Adrenal gland (tissue), 12 donors: ENCODE data around the gene SEZ6. TPM values are rescaled to one million over a fixed set of nuclear protein-coding genes. Genes with fewer than 3 reads are reported as not detected.

Source experiments
- DNase-seq, 7 donors: peaks; one replicate each; pipeline ENCODE4 v3.0.0-alpha.2; 2019 to 2020
- H3K27ac ChIP-seq, 5 donors: fragments of 200-600 bp; sonication (generic) in 4 of 5; 1 replicate in 3 of 5; 2 replicates in 2 of 5; pipeline versions ENCODE4 v1.5.1 to v1.8.0; 2016 to 2020; ENCODE audit warnings: mild to moderate bottlenecking in 1 of 5
- H3K27me3 ChIP-seq: fragments of 200-600 bp; 2 replicates; pipeline ENCODE4 v1.8.0; 2021
- H3K36me3 ChIP-seq, 2 donors: fragments of 200-600 bp; replicated peaks in 1 of 2; 1 replicate in 1 of 2; 2 replicates in 1 of 2; pipeline versions ENCODE4 v1.5.1 to v1.8.0; 2018 to 2022
- H3K4me1 ChIP-seq, 2 donors: fragments of 200-600 bp; replicated peaks in 1 of 2; 1 replicate in 1 of 2; 2 replicates in 1 of 2; pipeline versions ENCODE4 v1.5.1 to v1.8.0; 2018 to 2021
- H3K4me3 ChIP-seq, 4 donors: fragments of 200-600 bp; sonication (generic) in 3 of 4; one replicate each; pipeline ENCODE4 v1.5.1; 2016 to 2018
- H3K9me3 ChIP-seq, 3 donors: fragments of 200-600 bp; sonication (generic) in 1 of 3; replicated peaks in 1 of 3; 1 replicate in 2 of 3; 2 replicates in 1 of 3; pipeline versions ENCODE4 v1.5.1 to v1.8.0; 2016 to 2021
- CTCF ChIP-seq, 6 experiments: fragments of 450-650 bp in 4 of 6; fragments of 200-600 bp in 2 of 6; sonication (generic) in 1 of 6; IDR thresholded peaks; 1 replicate in 5 of 6; 2 replicates in 1 of 6; pipeline versions ENCODE4 v1.5.1 to v1.8.0; 2016 to 2021; ENCODE audit warnings: antibody characterized with exemption in 6 of 6, mild to moderate bottlenecking in 2 of 6, moderate library complexity in 1 of 6
- POLR2A ChIP-seq, 2 donors: fragments of 450-650 bp; IDR thresholded peaks; one replicate each; pipeline ENCODE4 v1.6.1; 2017; ENCODE audit warnings: antibody characterized with exemption in 2 of 2, mild to moderate bottlenecking in 2 of 2, moderate library complexity in 1 of 2
- WGBS, 4 donors: extraction: QIAGEN DNeasy Blood & Tissue Kit in 2 of 4; methylation state at CpG; one replicate each; pipeline versions ENCODE4 v1.1.5 to v1.1.7; 2013 to 2017; 5-methylcytosine and 5-hydroxymethylcytosine counted together
- intact Hi-C, 2 donors: fragments of 100-400 bp; cut with DNase I; formaldehyde crosslinking; loops; one replicate each; pipeline versions ENCODE4 v1.14.1 to v1.15.0; 2022 to 2023
- polyA plus RNA-seq, 3 donors: library from polyadenylated mRNA; stranded (reverse); fragments of 200-250 nt in 2 of 3; fragments of 350-450 nt in 1 of 3; fragmentation: Illumina TruSeq in 1 of 3; extraction: RNeasy Lipid Tissue Mini Kit (QIAGEN cat#74804) in 1 of 3; gene quantifications; one replicate each; pipeline ENCODE4 v1.2.3, GENCODE V29; 2013 to 2014
- total RNA-seq, 9 donors: library from RNA; depleted of rRNA in 4 of 9; stranded (reverse); fragments of >200 nt in 4 of 9; fragments of 120-200 nt in 1 of 9; fragmentation: NEBNext Ultra II Directional in 1 of 9; extraction: Animal tissue kit (Norgen Biotek cat#: 25700) in 1 of 9; gene quantifications; one replicate each; pipeline versions ENCODE4 v1.1.0 to v1.2.4, GENCODE V29; 2013 to 2023
- donor health status: healthy with polysubstance abuse.
- donor health status: Bipolar disorder and iron deficiency.
- donor health status: DM: yes; HTN: yes; CAD: no.
- donor health status: DM: no; HTN: no; CAD: no.
- donor health status: DM: no; HTN: no; CAD: no.
- donor health status: DM: yes; HTN: yes; CAD: no.

Gene SEZ6
- total and polyA plus RNA-seq, 12 donors = 0.11 to 1.0 (median 0.33) TPM; not detected in 6

- H3K27me3 ChIP-seq = no peaks in the 10 kb centered on the region
- TF ChIP-seq CTCF (IDR thresholded peaks at IDR 0.05) (no peak), POLR2A (IDR thresholded peaks at IDR 0.05) (no peak)
Observed at GRCh38 chr17:29046473-29046839, 40.6 kb upstream of the SEZ6 start.

GRCh38 chr17:29045734-29046472 lies 40.1 kb upstream of the SEZ6 start:
- intact Hi-C loops = no loop called here
- TF ChIP-seq CTCF (IDR thresholded peaks at IDR 0.05) (no peak), POLR2A (IDR thresholded peaks at IDR 0.05) (no peak)
- no peak for DNase-seq
- Histone ChIP-seq H3K27ac (no peak overlapping the region), H3K36me3 (no peaks in the 10 kb centered on the region), H3K4me3 (no peak overlapping the region), H3K27me3 (no peaks in the 10 kb centered on the region), H3K9me3 (no peaks in the 10 kb centered on the region), H3K4me1 (peaks cover 17 to 31% of the 10 kb centered on the region in 2 donors)
- 56 to 65% (median 61%) methylated on average over 7 of the region's 7 CpGs for WGBS, 4 donors

More at GRCh38 chr17:29046473-29046839, 40.6 kb upstream of the SEZ6 start:
- Histone ChIP-seq H3K27ac (no peak overlapping the region), H3K9me3 (no peaks in the 10 kb centered on the region), H3K36me3 (no peaks in the 10 kb centered on the region), H3K4me1 (peaks cover 17 to 31% of the 10 kb centered on the region in 2 donors), H3K4me3 (no peak overlapping the region)
- WGBS, 4 donors = 78 to 87% (median 86%) methylated on average over 5 of the region's 5 CpGs
- intact Hi-C loops = no loop called here
- no peak for DNase-seq

- intact Hi-C loops = no loop called here
- no peak for DNase-seq
- Histone ChIP-seq H3K27me3 (no peaks in the 10 kb centered on the region), H3K9me3 (no peaks in the 10 kb centered on the region), H3K27ac (no peak overlapping the region), H3K4me3 (no peak overlapping the region), H3K36me3 (no peaks in the 10 kb centered on the region), H3K4me1 (peaks cover 17 to 31% of the 10 kb centered on the region in 2 donors)
- WGBS, 4 donors = 92 to 100% (median 97%) methylated on average over 2 to 4 of the region's 4 CpGs
- TF ChIP-seq POLR2A (IDR thresholded peaks at IDR 0.05) (no peak), CTCF (IDR thresholded peaks at IDR 0.05) (no peak)
Observed at GRCh38 chr17:29045026-29045425, 39.2 kb upstream of the SEZ6 start.

- Histone ChIP-seq H3K9me3 (no peaks in the 10 kb centered on the region), H3K27me3 (no peaks in the 10 kb centered on the region), H3K36me3 (no peaks in the 10 kb centered on the region), H3K4me1 (peaks cover 17 to 31% of the 10 kb centered on the region in 2 donors), H3K27ac (peak overlapping the region in 2 of 5 donors; percentile 43 to 50), H3K4me3 (no peak overlapping the region)
- no peak for DNase-seq
- intact Hi-C loops = no loop called here
- TF ChIP-seq CTCF (IDR thresholded peaks at IDR 0.05) (no peak), POLR2A (IDR thresholded peaks at IDR 0.05) (no peak)
- WGBS, 4 donors = 53 to 64% (median 57%) methylated on average over 3 of the region's 3 CpGs
Observed at GRCh38 chr17:29043539-29044145, 37.8 kb upstream of the SEZ6 start.
